Stimulated activated naive CD8-positive, alpha-beta T cell treated with anti-CD3 and anti-CD28 coated beads, Interleukin-15, amount 100 ng/mL, for 72 hours (primary cell): ENCODE data around the gene SAT1.
"Not testable (repeated sequence)": the region's sequence is repeated elsewhere in the genome, so short reads cannot be mapped to it uniquely, and the experiment has no call there.

Source experiments
- ATAC-seq: fragments of 150-1000 bp; cut with Tn5 transposase; 2 replicates; pipeline ENCODE4 v1.10.0; 2021; ENCODE audit warnings: mild to moderate bottlenecking, moderate library complexity
- DNase-seq, 2 donors: peaks; one replicate each; pipeline ENCODE4 v3.0.0; 2021 to 2022
- H3K27ac Mint-ChIP-seq, 2 donors: one replicate each; pipeline ENCODE4 v1.8.0; 2022; ENCODE audit warnings: mild to moderate bottlenecking in 2 of 2, mixed read lengths in 2 of 2, moderate library complexity in 2 of 2
- H3K27me3 Mint-ChIP-seq: one replicate; pipeline ENCODE4 v1.8.0; 2022; ENCODE audit warnings: mixed read lengths
- H3K4me1 Mint-ChIP-seq: one replicate; pipeline ENCODE4 v1.8.0; 2022; ENCODE audit warnings: mild to moderate bottlenecking, mixed read lengths
- H3K4me3 Mint-ChIP-seq, 2 donors: one replicate each; pipeline ENCODE4 v1.8.0; 2022; ENCODE audit warnings: mild to moderate bottlenecking in 2 of 2, mixed read lengths in 2 of 2, moderate library complexity in 1 of 2
- H3K9me3 Mint-ChIP-seq, 2 donors: one replicate each; pipeline ENCODE4 v1.8.0; 2022; ENCODE audit warnings: mixed read lengths in 2 of 2

Gene SAT1

DNA sequence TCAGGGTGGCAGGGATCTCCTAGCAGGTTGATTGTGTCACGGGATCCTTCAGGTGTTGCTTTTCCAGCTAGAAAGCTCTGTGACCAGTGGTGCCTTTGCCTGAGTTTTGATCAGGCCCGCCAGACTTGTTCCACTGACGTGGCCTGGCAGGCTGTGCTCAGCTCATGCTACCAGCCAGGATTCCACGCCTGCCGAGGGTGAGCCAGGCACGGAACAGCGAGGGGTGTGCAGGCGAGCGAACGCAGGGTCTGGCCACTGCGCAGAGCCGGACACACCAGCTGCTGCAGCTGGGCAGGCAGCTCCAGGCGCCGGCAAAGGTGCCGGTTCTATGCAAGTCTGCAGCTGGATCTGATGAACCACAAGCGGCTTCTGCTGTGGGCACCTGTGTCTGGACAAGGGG lies 17.1 kb upstream of the SAT1 start:
- Mint-ChIP-seq H3K9me3 (no peaks in the 10 kb centered on the region), H3K4me3 (no peak overlapping the region), H3K27ac (no peak overlapping the region), H3K4me1 (peaks cover 12% of the 10 kb centered on the region), H3K27me3 (no peaks in the 10 kb centered on the region)
- DNase-seq (no peak), ATAC-seq (no peak)

DNA sequence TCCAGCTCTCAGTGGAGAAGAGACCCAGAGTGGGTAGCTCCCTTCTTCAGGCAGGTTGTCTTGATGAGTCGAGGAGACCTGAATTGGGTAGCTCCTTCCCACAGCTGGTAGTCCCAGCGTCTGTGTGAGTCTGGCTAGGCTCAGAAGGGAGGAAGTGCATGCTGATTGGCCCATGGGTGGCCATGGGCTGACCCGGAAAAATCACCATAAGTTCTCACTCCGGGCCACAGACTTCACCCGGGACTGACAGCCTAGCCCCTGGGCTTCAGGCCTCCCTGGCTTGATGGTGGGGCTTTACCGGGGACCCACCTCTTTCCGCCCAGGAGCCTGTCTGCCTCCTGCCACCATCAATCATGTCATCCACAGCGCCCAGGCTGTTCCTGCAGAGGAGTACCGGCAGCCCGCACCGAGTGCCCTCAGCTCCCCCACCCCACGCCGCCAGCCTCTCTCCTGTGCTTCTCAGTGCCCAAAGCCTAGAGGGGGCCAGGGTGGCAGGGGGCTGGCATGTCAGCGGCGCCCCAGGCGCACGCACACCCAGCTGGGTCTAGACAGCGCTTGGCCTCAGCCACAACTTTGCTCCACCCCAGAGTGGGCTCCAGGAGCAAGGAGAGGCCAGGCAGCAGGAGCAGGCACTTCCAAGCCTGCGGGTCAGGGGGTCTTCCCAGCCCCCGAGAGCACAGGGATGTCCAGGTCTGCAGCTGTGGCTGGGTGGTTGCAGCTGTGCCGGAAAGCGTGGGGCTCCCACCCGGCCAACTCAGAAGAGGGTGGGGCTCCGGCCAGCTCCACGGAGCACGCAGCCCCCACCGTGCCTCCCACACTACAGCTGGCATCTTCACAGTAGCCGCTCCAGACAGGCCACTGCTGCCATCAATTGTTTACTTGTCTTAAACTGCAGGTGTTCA lies 16.1 kb upstream of the SAT1 start:
- H3K27ac Mint-ChIP-seq = peak overlapping the region in 1 of 2 donors; percentile 92
- DNase-seq = peak in 1 of 2 donors; percentile 16
- H3K9me3 Mint-ChIP-seq = no peaks in the 10 kb centered on the region
- no peaks in the 10 kb centered on the region for H3K27me3 Mint-ChIP-seq
- H3K4me1 Mint-ChIP-seq = peaks cover 12% of the 10 kb centered on the region
- peak overlapping the region; percentile 61 to 87 for H3K4me3 Mint-ChIP-seq
- peak; percentile 53 for ATAC-seq

DNA sequence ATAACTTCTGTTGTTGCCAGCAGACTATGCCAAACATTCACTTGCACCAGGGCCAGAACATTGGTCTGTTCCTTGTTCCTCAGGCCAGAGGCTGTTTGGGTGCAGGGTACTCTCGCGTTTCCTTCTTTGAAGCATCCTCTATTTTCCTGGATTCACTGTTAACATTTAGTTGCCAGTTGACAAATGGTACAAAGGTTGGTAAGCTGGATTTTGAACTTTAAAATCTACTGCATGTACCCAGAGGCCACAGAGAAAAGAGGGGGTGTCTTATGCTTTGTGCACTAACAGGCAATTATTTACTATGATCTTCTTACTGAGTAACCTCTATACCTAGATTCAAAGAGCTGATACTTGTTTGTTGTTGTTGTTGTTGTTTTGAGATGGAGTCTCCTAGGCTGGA lies 12.8 kb upstream of the SAT1 start:
- H3K9me3 Mint-ChIP-seq = no peaks in the 10 kb centered on the region
- no peak overlapping the region for H3K4me3 Mint-ChIP-seq
- H3K27ac Mint-ChIP-seq = no peak overlapping the region
- no peak for DNase-seq
- no peak for ATAC-seq
- peaks cover 37% of the 10 kb centered on the region for H3K4me1 Mint-ChIP-seq
- H3K27me3 Mint-ChIP-seq = no peaks in the 10 kb centered on the region

DNA sequence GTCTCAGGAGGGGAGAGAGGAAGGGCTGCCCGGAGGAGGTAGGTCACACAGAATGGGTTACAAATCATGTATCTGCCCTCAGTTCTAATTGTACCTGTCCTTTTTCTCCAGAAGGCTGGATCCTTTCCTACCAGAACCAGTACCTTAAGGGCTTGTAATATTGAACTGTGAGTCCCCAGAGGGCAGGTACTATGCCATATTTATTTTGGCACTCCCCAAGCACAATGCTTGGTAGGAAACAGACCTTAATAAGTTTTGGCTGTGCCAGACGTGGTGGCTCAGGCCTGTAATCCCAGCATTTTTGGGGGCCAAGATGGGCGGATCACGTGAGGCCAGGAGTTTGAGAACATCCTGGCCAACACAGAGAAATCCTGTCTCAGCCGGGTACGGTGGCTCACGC lies 11.9 kb upstream of the SAT1 start:
- not testable (repeated sequence) for H3K9me3 Mint-ChIP-seq, H3K27ac Mint-ChIP-seq, H3K4me3 Mint-ChIP-seq, DNase-seq, ATAC-seq, H3K27me3 Mint-ChIP-seq
- peaks cover 37% of the 10 kb centered on the region for H3K4me1 Mint-ChIP-seq

DNA sequence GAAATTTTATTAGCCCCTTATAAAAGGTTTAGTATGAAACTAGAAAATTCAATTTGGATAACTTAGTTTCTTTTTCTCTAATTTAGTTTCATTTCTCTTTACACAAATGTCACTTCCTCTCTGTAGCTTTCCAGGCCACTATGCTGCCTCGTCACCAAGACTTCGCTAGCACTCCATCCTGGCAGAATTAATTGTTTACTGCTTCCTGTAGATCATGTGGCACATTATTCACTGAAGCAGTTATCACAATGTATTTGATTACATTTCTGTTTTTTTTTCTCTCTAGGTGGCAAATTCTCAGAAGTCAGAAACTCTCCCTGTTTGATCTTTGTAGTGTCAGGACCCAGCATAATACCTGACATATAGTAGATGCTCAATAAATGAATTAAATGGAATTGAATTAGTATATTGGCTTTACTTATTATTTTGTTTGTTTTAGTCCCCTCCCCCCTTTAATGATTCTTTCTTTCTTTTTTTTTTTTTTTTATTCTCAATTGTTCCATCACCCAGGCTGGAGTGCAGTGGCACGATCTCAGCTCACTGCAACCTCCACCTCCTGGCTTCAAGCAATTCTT lies 9.3 kb upstream of the SAT1 start:
- ATAC-seq (peak; percentile 89), DNase-seq (peak; percentile 8 to 41)
- Mint-ChIP-seq H3K4me3 (peak overlapping the region; percentile 58 to 66), H3K9me3 (no peaks in the 10 kb centered on the region), H3K27me3 (no peaks in the 10 kb centered on the region), H3K27ac (peak overlapping the region; percentile 95 to 96), H3K4me1 (peaks cover 30% of the 10 kb centered on the region)

DNA sequence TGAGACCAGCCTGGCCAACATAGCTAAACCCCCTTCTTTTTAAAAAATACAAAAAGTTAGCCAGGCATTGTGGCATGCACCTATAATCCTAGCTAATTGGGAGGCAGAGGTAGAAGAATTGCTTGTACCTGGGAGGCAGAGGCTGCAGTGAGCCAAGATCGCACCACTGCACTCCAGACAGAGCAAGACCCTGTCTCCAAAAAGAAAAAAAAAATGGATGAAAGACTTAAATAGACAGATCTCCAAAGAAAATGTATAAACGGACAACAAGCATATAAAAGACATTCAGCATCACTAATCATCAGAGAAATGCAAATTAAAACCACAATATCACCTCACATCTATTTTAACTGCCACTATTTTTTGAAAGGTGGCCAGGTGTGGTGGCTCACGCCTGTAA lies 6.6 kb upstream of the SAT1 start:
- Mint-ChIP-seq H3K9me3 (no peaks in the 10 kb centered on the region), H3K4me1 (peaks cover 32% of the 10 kb centered on the region), H3K27ac (no peak overlapping the region), H3K27me3 (no peaks in the 10 kb centered on the region), H3K4me3 (no peak overlapping the region)
- ATAC-seq (no peak), DNase-seq (no peak)

DNA sequence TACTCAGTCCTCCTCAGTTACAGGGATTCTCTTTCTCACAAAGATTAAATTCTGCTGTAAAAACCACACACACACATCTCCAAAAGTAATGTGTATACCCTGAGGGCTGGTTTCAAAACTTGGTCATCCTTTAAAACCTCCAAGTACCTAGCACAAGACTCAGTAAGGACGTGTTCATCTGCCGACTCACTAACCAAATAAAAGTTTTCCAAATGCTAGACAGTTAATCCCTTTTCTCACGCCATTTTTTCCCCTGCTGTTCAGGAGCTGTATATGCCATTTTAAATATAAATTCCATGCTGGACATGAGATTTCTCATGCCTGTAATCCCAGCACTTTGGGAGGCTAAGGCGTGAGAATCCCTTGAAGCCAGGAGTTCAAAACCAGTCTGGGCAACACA lies 3.9 kb upstream of the SAT1 start:
- no peak overlapping the region for H3K4me3 Mint-ChIP-seq
- H3K9me3 Mint-ChIP-seq = no peaks in the 10 kb centered on the region
- no peak overlapping the region for H3K27ac Mint-ChIP-seq
- H3K4me1 Mint-ChIP-seq = peaks cover 25% of the 10 kb centered on the region
- H3K27me3 Mint-ChIP-seq = no peaks in the 10 kb centered on the region
- DNase-seq = no peak
- ATAC-seq = no peak

DNA sequence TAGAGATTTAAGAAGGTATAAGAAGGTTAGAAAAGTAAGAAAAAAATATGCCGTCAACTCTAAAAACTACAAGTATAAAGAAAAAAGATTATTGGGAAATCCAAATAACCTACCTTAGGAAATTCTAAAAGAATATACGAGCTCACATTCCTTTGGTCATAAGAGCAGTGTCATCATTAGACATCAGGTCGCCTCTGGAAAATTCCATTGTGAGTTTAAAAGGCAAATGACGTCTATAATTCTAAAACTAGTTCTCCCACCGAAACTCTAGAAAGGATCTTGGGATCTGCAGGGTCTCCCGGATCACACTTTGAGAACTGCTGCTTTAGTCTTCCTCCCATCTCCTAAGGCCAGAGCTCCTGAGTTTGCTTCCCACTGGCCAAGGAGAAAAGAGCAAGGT lies 518 bp upstream of the SAT1 start:
- H3K4me1 Mint-ChIP-seq = peaks cover 34% of the 10 kb centered on the region
- H3K27ac Mint-ChIP-seq = peak overlapping the region; percentile 96 to 97
- DNase-seq (no peak), ATAC-seq (no peak)
- H3K4me3 Mint-ChIP-seq = peak overlapping the region; percentile 94 to 98
- no peaks in the 10 kb centered on the region for H3K27me3 Mint-ChIP-seq
- no peaks in the 10 kb centered on the region for H3K9me3 Mint-ChIP-seq

DNA sequence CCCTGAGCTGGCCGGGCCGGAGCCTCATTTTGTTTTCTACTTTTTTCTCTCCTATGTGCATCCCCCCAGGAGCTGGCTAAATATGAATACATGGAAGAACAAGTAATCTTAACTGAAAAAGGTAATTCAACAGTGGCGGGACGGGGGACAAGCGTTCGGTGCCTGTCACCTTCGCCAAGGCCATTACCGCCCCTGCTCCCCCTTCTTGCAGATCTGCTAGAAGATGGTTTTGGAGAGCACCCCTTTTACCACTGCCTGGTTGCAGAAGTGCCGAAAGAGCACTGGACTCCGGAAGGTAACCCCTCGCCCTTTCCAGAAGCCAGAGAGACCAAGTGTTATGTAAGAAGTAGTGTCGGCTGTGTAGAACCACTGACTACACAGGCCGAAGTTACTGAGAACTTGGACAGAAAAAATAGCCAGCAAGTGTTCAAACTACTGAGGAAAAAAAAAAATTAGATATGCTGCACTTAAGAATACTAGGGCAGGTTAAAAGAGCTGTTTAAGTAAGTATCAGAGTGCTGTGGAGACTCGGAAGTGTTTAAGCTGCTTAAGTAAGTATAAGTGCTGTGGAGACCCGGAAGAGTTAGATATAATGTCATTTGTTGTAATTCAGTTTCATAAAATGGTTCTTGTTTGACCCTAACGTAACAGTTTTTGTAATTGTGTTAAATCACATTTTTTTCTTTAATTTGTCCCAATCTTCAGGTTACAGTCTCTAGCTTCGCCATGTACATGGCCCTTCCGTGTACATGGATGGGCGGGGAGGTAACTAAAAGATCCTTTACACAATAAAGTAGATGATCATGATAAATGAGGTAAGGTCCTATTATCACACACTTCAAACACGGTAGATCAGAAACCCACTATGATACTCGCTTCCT lies 856 bp downstream of the SAT1 start:
- no peaks in the 10 kb centered on the region for H3K9me3 Mint-ChIP-seq
- peak overlapping the region; percentile 97 for H3K27ac Mint-ChIP-seq
- DNase-seq (peak; percentile 4 to 10), ATAC-seq (no peak)
- H3K27me3 Mint-ChIP-seq = no peaks in the 10 kb centered on the region
- peaks cover 39% of the 10 kb centered on the region for H3K4me1 Mint-ChIP-seq
- H3K4me3 Mint-ChIP-seq = peak overlapping the region; percentile 94 to 98

DNA sequence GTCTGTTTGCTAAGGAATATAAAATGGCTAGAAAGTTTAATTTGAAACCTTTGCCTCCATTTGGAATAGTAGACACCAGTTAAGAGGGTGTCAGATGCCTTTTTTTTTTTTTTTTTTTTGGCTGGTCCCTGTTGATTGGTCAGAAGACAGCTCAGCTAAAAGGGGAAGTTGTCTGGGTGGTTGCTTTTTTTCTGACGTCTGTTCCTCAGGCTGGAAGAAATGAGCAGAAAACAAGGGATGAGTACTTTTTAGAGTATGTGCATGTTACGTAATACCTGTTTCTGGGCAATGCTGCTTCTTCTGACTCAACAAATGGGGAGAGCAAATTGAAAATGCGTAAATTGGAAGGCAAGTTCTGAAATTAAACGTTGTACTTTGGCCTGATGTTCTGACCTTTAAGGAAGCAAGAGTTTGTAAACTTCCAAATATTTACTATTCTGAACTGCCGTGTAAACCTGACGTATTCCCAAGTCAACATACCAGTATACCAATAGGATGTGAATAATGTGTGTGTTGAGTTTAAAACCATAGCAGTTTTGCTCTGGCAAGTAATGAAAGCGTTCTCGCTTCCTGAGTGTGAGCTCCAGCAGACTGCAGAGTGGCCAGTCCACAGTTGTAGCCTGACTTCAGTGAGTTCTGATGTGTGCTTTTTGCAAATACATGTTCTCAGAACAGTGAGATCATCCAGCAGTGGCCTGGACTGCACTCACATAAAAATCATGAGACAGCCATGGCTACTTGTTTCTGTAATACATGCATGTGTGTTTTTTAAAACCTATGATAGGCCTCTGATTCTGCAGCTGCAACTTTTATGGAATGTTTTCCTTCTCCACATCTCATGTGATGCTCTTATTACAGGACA lies 1.7 kb downstream of the SAT1 start:
- DNase-seq (peak in 1 of 2 donors; percentile 16), ATAC-seq (no peak)
- peak overlapping the region; percentile 34 to 97 for H3K27ac Mint-ChIP-seq
- peaks cover 39% of the 10 kb centered on the region for H3K4me1 Mint-ChIP-seq
- no peaks in the 10 kb centered on the region for H3K27me3 Mint-ChIP-seq
- peak overlapping the region; percentile 94 to 98 for H3K4me3 Mint-ChIP-seq
- H3K9me3 Mint-ChIP-seq = no peaks in the 10 kb centered on the region

DNA sequence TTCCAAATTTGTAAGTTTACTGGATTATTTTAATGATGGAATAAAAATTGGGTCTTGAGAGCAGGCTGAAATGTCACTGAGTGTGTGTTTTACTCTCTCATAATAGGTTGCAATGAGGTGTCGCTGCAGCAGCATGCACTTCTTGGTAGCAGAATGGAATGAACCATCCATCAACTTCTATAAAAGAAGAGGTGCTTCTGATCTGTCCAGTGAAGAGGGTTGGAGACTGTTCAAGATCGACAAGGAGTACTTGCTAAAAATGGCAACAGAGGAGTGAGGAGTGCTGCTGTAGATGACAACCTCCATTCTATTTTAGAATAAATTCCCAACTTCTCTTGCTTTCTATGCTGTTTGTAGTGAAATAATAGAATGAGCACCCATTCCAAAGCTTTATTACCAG lies 2.6 kb downstream of the SAT1 start:
- Mint-ChIP-seq H3K4me1 (peaks cover 39% of the 10 kb centered on the region), H3K9me3 (no peaks in the 10 kb centered on the region), H3K27me3 (no peaks in the 10 kb centered on the region), H3K4me3 (peak overlapping the region in 1 of 2 donors; percentile 98), H3K27ac (no peak overlapping the region)
- DNase-seq (no peak), ATAC-seq (no peak)

DNA sequence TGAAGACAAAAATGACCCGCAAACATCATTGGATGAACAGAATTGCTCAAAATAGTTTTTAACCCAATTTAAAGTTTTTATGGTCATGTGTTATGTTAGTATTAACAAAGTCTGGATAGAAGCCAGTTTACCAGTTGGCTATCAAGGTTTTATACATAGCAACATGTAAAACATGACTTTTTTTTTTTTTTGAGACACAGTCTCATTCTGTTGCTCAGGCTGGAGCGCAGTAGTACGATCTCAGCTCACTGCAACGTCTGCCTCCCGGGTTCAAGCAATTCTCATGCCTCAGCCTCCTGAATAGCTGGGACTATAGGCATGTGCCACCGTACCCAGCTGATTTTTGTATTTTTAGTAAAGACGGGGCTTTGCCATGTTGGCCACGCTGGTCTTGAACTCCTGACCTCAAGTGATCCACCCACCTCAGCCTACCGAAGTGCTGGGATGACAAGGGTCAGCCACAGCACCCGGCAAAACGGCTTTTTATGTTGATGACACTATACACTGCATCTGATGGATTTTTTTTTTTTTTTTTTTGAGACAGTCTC lies 3.4 kb downstream of the SAT1 start:
- H3K4me3 Mint-ChIP-seq = no peak overlapping the region
- ATAC-seq (no peak), DNase-seq (no peak)
- no peaks in the 10 kb centered on the region for H3K9me3 Mint-ChIP-seq
- H3K27ac Mint-ChIP-seq = no peak overlapping the region
- peaks cover 32% of the 10 kb centered on the region for H3K4me1 Mint-ChIP-seq
- no peaks in the 10 kb centered on the region for H3K27me3 Mint-ChIP-seq

DNA sequence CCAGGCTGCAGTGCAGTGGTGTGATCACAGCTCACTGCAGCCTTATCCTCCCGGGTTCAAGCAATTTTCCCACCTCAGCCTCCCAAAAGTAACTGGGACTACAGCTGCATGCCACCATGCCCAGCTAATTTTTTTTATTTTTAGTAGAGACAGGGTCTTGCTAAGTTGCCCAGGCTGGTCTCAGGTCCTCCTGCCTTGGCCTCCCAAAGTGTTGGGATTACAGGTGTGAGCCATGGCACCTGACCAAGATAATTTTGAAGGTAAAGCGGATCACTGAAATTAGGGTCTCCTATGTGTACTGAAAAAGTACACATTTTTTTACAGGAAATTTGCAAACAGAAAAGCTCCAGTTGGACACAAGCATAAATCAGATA lies 4.8 kb downstream of the SAT1 start:
- H3K9me3 Mint-ChIP-seq = no peaks in the 10 kb centered on the region
- H3K27ac Mint-ChIP-seq = no peak overlapping the region
- ATAC-seq = no peak
- H3K27me3 Mint-ChIP-seq = no peaks in the 10 kb centered on the region
- H3K4me1 Mint-ChIP-seq = peaks cover 22% of the 10 kb centered on the region
- no peak overlapping the region for H3K4me3 Mint-ChIP-seq
- no peak for DNase-seq

DNA sequence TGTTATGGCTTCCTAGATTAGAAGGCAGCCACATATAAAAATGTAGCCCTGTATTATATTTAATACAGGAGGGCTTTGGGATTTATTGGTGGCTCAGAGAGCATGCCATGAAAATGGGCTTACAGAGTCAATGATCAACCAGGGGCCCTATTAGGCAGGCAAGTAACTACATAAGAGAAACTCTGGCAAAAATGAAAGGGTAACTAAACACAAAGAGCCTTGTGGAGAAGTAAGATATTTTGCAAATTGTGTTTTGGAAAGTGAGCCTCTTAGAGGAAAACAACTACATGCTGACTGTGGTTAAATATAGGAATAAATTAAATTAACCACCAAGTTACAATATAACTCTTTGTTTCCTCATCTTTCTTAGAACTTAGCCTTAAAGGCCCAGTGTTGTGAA lies 5.5 kb downstream of the SAT1 start:
- DNase-seq = no peak
- Mint-ChIP-seq H3K27ac (no peak overlapping the region), H3K9me3 (no peaks in the 10 kb centered on the region), H3K4me3 (no peak overlapping the region), H3K27me3 (no peaks in the 10 kb centered on the region), H3K4me1 (peaks cover 20% of the 10 kb centered on the region)
- no peak for ATAC-seq

DNA sequence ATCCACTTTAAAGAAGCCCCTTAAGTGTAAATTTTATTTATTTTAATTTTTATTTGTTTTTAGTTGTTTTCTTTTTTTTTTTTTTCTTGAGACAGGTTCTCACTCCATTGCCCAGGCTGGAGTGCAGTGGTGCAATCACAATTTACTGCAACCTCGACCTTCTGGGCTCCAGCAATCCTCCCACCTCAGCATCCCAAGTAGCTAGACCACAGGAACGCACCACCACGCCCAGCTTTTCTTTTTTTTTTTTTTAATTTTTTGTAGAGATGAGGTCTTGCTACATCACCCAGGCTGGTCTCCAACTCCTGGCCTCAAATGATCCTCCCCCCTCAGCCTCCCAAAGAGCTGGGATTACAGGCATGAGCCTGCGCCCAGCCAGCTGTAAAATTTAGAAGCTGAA lies 6.0 kb downstream of the SAT1 start:
- ATAC-seq (no peak), DNase-seq (no peak)
- H3K9me3 Mint-ChIP-seq = no peaks in the 10 kb centered on the region
- peaks cover 20% of the 10 kb centered on the region for H3K4me1 Mint-ChIP-seq
- H3K4me3 Mint-ChIP-seq = no peak overlapping the region
- no peak overlapping the region for H3K27ac Mint-ChIP-seq
- H3K27me3 Mint-ChIP-seq = no peaks in the 10 kb centered on the region
